GM19324 (cell line): ENCODE measurements around the gene NTRK3.

Experiments
- ATAC-seq: cut with Tn5 transposase; IDR thresholded peaks from one replicate; pipeline ENCODE4 v1.9.1; 2021; ENCODE audit warnings: mild to moderate bottlenecking, moderate library complexity; ENCODE audit not compliant: unreplicated experiment, low FRiP score

The NTRK3 gene

DNA sequence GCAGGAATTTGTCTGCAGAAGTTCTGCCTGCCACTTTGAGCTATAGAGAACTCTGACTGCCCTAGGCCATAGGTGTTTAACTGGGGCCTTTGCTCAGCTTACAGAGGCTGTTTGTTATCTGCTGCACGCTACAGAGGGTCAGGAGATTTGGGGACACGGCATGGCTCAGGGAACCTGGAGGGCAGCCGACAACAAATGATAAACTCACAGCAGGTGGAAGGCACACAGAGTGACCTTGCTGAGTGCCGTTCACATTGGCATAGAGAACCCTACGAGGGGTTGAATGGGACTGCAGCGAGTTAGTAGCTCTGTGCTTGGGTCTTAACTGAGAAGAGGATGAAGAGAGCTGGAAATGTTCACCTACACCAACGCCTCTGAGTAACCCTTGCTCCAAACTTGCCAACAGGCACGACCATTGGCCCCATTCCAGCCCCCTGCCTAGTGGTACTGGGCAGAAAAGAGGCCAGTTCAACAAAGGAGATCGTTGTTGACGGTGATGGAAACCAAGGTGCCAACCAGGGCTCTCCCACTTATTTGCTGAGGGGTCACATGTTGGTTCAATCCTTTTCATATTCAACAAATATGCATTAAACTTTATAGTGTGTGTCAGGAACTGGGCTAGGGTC lies 301.1 kb downstream of the NTRK3 start:
- no peak for ATAC-seq

- no peak for ATAC-seq
Measured at GRCh38 chr15:87954793-87955192, 301.7 kb downstream of the NTRK3 start.

- no peak for ATAC-seq
Measured at GRCh38 chr15:87952736-87953287, 303.7 kb downstream of the NTRK3 start.

DNA sequence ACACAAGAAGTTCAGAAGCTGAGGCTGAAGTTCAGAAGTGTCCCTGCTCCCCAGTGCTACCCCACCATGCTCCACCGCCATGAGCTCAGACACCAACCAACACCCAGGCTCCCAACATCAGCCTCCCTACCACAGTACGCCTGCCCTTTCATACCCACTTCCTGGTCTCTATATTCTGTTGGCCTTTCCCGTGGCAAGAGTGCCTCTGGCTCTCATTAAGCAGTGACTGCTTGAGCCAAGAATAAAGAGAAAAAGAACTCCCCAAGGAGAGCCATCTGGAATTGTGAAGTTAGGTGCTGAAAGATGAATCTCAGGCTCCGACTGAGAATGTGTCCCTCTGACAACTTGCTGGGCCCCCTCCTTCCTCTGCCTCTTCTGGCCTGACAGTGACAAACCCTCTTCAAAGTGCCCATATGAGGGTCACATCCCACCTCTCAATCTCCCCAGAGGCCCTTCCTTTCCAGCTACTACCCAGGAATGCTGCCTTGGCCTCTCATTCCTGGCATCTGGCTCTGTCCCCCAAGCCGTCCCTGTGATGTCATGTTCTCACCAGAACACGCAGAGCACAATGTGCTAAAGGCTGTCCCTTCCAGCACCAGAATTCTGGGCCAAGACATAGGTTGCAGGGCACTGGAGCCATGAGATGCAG lies 306.8 kb downstream of the NTRK3 start:
- ATAC-seq: no peak

GRCh38 chr15:87949151-87949574 lies 307.4 kb downstream of the NTRK3 start:
- ATAC-seq: no peak

- ATAC-seq: no peak
Measured at GRCh38 chr15:87947560-87947959, 309.0 kb downstream of the NTRK3 start.

- ATAC-seq: no peak
Measured at GRCh38 chr15:87945246-87945645, 311.3 kb downstream of the NTRK3 start.

DNA sequence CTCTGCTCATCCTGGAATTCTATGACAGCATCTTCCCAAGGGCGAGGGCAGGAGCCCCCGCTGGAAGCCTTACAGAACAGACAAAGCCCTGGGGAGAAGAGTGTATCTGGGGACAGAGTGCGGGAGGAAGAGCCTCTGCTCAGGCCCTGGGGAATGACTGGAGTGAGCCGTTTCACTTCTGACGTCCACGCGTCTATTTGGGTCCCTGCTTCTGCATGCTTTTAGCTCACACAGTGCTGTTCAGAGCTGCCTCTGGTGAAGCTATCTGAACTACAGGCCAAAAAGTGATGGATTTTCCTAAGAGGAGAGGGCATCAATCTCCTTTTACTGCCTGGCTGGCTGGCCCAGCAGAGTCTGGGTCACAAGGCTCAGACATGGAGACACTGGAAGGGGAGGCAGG lies 311.8 kb downstream of the NTRK3 start:
- no peak for ATAC-seq

DNA sequence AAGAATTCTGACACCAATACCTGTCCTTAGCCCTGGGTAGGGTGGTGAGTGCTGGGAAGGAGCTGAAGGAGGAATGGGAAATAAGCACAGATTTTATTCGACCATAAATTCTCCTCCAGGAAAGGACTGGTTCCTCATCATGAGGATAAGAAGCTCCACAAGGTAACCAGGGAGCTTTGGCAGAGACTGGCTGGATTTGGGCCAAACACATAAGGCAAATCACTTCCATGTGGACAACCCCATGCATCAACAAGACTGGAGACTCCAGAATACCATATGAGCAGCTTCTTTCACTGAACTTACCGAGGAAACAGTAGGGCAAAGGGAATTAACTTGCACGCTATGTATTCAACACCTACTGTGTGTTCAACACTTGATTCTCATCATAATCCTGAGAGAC lies 312.5 kb downstream of the NTRK3 start:
- no peak for ATAC-seq

- ATAC-seq: no peak
Measured at GRCh38 chr15:87943626-87944025, 312.9 kb downstream of the NTRK3 start.

GRCh38 chr15:87942316-87942715 lies 314.2 kb downstream of the NTRK3 start:
- ATAC-seq: no peak

GRCh38 chr15:87941606-87942005 lies 314.9 kb downstream of the NTRK3 start:
- no peak for ATAC-seq

- ATAC-seq: no peak
Measured at GRCh38 chr15:87940768-87941167, 315.8 kb downstream of the NTRK3 start.

GRCh38 chr15:87939848-87940457 lies 316.6 kb downstream of the NTRK3 start:
- no peak for ATAC-seq

DNA sequence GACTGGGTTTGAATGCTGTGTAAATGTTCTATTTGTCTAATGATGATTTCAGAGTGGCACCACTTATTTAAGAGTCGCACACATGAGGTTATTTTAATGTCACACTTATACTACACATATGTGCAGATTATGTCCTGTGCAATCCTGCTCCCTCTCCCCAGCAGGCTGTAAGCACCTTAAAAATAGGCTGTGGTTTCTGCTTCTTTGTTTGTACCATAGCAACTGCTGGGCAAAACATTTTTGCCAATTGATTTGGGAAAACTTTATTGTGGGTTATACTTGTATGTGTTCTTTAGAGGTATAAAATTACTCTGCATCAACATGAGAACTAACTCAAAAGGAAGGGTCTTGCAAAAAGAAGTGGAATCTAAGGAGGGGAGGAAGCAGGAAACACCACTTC lies 318.5 kb downstream of the NTRK3 start:
- no peak for ATAC-seq

GRCh38 chr15:87935583-87935982 lies 321.0 kb downstream of the NTRK3 start:
- no peak for ATAC-seq

GRCh38 chr15:87931584-87931983 lies 325.0 kb downstream of the NTRK3 start:
- no peak for ATAC-seq

DNA sequence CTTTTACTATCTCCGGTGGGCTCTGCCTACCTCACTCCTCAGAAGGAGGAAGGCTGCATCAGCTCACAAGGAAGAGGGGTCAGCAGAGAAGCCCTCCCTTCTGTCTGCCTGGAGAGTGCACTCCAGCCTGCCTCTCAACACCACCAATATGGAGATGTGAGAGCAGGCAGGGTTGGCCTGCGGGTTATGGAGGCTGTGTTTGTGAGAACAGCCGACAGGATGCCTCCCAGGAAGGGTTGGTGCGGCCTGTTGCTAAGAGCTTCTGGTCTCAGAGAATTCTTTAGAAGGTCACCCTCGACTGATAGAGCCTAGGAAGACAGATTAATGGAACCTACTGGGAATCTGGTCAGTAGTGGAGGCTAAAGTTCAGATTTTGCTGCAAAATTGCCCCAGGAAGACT lies 326.1 kb downstream of the NTRK3 start:
- ATAC-seq: no peak

GRCh38 chr15:87929841-87930240 lies 326.7 kb downstream of the NTRK3 start:
- ATAC-seq: no peak

DNA sequence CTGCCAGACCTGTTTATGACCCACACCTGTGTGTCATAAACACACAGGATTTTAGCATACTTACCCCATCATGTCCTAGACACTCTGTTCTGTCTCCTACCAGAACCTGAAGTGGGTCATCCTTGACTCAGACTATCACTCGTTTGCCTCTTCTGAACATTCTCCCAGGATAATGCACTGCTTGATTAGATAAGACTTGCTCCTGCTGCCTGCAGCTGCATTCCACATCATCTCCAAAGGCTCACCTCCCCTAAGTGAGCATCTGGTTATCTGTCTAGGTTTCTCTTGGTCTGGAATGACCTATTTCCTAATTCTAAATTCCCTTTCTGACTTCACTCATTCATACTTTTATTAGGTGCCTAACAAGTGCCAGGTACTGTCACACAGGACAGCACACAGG lies 332.1 kb downstream of the NTRK3 start:
- no peak for ATAC-seq

GRCh38 chr15:87919064-87919463 lies 337.5 kb downstream of the NTRK3 start:
- no peak for ATAC-seq

DNA sequence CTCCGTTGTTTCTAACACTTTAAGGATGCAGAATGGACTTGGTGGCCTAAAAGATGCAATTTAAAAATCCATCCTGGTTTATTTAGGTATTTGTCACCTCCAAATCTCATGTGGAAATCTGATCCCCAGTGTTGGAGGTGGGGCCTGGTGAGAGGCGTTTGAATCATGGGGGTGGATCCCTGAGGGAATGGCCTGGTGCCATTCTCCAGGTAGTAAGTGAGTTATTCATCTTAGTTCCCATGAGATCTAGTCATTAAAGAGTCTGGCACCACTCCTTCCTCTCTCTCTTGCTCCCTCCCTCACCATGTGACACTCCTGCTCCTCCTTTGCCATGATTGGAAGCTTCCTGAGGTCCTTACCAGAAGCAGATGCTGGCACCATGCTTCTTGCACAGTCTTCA lies 339.1 kb downstream of the NTRK3 start:
- ATAC-seq: no peak
